Smooth muscle cell of the umbilical artery (primary cell): ENCODE results near the gene ZMYM1. TPM values are rescaled to one million over a fixed set of nuclear protein-coding genes. Genes with fewer than 3 reads are reported as not detected.

Experiments
- total RNA-seq: library from RNA; depleted of rRNA; stranded (reverse); fragments of >200 nt; gene quantifications from 2 replicates; pipeline ENCODE4 v1.2.3, GENCODE V29; 2014

ZMYM1 gene
- total RNA-seq: 21.7 and 26.3 TPM in 2 replicates

GRCh38 chr1:35079003-35079930, at the start of gene ZMYM1:
TSS of gene ZMYM1 (plus strand) at chr1:35079385. CDS start at chr1:35093988, 14,603 bp downstream.

Other genes with a start within 250 kb of the ZMYM1 start
- 18.4 and 26.8 TPM in 2 replicates for gene SMIM12, start 219.6 kb upstream of the ZMYM1 start, total RNA-seq
- gene DLGAP3, start 149.7 kb upstream of the ZMYM1 start, total RNA-seq: under 0.01 TPM in 1 of 2 replicates, not detected in the other
- gene TMEM35B, start 94.0 kb upstream of the ZMYM1 start, total RNA-seq: 17.0 and 49.3 TPM in 2 replicates
- 15.4 and 20.5 TPM in 2 replicates for gene ZMYM6, start 47.4 kb upstream of the ZMYM1 start, total RNA-seq
- 171 and 247 TPM in 2 replicates for gene SFPQ, start 113.8 kb downstream of the ZMYM1 start, total RNA-seq
- gene ZMYM4, start 189.3 kb downstream of the ZMYM1 start, total RNA-seq: 33.0 and 43.8 TPM in 2 replicates